Stimulated activated CD8-positive, alpha-beta memory T cell treated with anti-CD3 and anti-CD28 coated beads, Interleukin-12 subunit alpha, Interleukin-12 subunit beta, amount 100 ng/mL, for 1 hour (primary cell): ENCODE results near the gene KRTAP9-6.
"Not testable (repeated sequence)": the region's sequence is repeated elsewhere in the genome, so short reads cannot be mapped to it uniquely, and the experiment has no call there.

Experiments used
- DNase-seq: peaks from one replicate; pipeline ENCODE4 v3.0.0-alpha.2; 2020; ENCODE audit warnings: low read depth

The KRTAP9-6 gene

DNA sequence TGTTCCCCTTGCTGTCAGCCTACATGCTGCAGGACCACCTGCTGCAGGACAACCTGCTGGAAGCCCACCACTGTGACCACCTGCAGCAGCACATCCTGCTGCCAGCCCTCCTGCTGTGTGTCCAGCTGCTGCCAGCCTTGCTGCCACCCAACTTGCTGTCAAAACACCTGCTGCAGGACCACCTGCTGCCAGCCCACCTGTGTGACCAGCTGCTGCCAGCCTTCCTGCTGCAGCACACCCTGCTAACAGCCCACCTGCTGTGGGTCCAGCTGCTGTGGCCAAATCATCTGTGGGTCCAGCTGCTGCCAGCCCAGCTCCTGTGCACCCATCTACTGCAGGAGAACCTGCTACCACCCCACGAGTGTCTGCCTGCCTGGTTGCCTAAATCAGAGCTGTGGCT lies 6.1 kb downstream of the KRTAP9-6 start:
- not testable (repeated sequence) for DNase-seq

DNA sequence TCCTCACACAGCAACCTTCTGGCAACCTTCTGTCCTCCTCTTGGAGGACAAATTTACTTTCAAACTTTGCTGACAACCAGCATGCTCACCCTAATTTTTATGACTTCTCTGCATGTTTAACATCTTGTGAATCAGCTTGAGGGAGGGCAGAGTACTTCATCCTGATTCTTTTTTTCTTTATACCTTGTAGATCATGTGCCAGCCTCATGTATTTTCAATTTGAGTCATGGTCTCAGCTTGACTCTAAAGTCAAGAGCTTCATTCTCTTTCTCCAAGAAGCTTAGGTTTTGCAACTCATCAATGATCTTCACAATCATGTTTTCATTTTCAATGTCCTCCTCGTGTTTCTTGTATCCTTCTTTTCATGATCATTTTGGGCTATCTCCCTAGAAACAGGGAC lies 6.7 kb downstream of the KRTAP9-6 start:
- no peak for DNase-seq

DNA sequence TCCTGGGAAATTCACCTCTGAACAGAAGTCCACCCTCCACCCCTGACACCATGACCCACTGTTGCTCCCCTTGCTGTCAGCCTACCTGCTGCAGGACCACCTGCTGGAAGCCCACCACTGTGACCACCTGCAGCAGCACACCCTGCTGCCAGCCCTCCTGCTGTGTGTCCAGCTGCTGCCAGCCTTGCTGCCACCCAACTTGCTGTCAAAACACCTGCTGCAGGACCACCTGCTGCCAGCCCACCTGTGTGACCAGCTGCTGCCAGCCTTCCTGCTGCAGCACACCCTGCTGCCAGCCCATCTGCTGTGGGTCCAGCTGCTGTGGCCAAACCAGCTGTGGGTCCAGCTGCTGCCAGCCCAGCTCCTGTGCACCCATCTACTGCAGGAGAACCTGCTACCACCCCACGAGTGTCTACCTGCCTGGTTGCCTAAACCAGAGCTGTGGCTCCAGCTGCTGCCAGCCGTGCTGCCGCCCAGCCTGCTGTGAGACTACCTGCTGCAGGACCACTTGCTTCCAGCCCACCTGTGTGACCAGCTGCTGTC lies 10.5 kb downstream of the KRTAP9-6 start, which contains the start of gene KRTAP9-7:
Gene KRTAP9-7 (plus strand): TSS at position 51 of the 543 bp plus-strand sequence. CDS start 0 bp downstream, at position 51.
- not testable (repeated sequence) for DNase-seq

- DNase-seq = no peak
Measured at GRCh38 chr17:41278176-41278955, 13.2 kb downstream of the KRTAP9-6 start.

- no peak for DNase-seq
Measured at GRCh38 chr17:41284043-41284442, 18.9 kb downstream of the KRTAP9-6 start.

- no peak for DNase-seq
Measured at GRCh38 chr17:41284546-41284945, 19.4 kb downstream of the KRTAP9-6 start.

DNA sequence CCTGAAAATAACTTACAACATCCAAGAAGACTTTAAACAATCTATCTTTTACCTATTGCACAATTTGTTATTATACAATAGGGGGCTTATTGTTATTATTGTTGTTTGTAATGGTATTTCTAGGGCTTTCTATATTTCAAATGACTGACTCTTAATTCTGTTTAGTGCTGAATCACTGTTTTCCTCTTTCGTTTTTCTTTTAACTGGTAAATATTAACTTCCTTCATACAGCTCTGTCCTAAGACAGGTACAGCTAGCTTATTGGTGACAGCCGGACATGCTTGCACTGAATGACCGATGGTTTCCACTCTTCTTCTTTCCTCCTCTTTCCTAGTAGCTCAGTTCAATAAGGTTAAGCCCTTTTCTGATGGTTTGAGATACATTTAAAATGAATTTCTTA lies 21.9 kb downstream of the KRTAP9-6 start:
- DNase-seq = no peak

DNA sequence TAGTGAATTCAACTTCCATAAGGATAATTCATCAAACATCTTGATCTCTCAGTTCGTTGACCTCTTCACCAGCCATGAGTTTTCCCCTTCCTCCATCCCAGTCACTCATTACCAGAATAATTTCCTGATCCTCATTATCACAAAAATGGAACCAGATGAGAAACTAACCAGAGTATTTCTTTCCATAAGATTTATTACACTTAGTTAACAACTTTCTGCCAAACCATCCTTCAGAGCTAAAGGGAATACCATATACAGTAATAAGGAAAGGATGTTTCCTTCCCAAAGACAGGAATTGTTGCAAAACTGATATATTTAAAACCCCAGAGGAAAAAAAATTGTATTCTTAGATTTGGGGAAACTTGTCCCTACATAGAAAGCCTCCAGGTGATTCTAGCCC lies 28.8 kb downstream of the KRTAP9-6 start:
- DNase-seq = no peak

DNA sequence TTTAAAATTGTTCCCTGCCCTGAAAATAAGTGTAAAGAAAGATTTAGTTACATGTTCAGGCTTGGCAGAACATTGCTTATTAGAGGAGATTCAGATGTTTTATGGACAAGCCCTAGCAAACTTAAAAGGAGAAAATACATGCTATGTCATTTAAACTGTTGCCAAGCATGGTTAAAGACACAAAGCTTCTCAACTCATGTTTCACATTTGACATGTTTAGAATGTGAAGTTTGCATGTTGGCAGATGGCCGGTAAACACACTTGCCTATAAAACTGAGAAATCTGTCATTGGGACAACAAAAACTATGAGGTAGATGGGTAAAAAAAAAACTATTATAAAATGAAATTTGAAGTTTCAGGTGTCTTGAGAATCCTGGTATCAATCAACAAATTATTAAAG lies 31.7 kb downstream of the KRTAP9-6 start:
- no peak for DNase-seq

GRCh38 chr17:41298458-41299135 lies 33.4 kb downstream of the KRTAP9-6 start:
- DNase-seq = no peak

DNA sequence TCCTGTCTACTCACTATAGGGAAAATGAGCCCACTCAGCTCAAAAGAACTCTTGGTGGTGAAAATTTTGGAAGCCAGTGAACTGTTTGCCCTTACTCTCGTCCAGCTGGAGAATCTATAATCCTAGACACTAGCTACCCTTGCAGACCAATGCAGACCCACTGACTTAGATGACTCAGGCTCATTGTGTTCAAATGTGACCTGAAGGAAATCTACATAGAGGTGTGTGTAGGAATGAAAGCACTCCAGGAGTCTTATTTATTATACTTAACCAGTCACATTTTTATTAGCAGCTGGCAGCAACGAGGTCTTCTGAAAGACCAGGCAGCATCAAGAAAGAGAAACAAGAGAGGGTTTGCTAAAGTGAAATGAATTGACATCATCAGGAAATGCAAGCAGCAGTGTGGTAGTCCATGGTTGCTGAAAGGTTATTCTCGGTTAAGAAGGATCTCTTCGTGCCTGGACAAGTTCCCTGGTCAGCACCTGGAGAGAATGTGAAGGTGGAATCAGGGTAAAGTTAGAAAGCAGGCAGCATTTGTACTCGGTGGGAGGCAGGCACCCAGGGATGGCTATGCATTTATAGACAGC lies 36.1 kb downstream of the KRTAP9-6 start:
- DNase-seq = no peak

DNA sequence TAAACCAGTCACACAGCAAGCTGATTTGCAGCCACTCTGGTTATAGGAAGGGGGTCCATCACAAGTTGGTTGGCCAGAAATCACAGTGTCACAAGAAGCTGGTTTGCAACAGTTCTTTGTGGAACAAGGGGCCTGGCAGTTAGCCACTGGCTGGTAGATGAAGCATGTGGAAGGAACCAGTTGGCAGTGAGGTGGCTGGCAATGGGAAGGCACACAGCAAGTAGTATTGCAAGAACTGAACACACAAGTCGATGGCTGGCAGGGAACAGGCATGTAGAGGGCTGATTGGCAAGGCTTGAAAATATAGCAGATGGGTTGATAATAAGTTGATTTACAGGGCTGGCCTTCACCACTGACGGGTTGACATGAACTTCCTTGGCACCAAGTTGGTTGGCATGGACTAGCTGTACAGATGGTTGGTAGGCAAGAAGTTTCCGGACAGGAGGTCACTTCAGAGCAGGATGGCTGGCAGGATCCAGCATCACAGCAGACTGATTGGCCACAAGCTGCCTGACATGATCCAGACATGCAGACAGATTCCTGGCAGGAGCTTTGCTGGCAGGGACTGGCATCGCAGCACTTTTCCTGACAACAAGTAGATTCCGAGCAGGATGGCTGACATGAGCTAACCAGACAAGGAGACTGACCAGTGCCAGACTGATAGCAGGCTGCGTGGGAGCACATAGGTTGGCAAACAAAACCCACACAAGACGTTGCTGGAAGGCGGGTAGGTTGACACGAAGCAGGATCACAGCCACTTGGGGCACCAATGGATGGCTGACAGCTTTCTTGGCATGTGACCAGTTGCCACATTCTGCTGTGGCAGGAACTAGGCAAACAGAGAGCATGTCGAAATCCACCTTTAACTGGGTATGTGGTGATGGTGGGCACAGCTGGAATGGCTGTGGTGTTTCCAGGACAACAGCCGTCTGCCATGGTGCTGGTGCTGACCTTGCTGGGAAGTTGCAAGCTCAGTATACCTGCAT lies 37.0 kb downstream of the KRTAP9-6 start, which contains the start of gene KRTAP29-1:
Gene KRTAP29-1 (minus strand): TSS at position 936 of the 986 bp plus-strand sequence. CDS start 0 bp downstream, at position 936.
- no peak for DNase-seq

DNA sequence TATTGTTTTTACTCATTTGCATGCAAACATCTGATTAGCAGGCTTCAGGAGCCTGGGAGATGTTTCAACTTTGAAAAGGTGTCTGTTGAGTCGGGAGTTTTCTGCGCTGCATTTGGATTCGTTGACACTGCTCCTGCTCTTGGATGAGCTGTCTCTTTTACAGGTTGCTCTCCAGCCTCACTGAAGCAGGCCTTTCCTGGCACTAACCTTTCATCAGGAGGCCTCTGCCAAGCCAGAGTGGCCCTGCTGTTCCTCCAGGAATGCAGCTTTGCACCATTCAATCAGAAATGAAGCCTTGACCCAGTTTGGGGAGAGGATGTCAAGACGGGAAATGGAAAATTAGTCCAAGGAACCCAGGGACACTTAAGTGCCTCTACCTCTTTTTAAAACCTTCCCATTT lies 37.8 kb downstream of the KRTAP9-6 start:
- no peak for DNase-seq

- no peak for DNase-seq
Measured at GRCh38 chr17:41304091-41304490, 38.9 kb downstream of the KRTAP9-6 start.

GRCh38 chr17:41307647-41308046 lies 42.5 kb downstream of the KRTAP9-6 start:
- no peak for DNase-seq

- DNase-seq = peak; percentile 55
Measured at GRCh38 chr17:41308251-41308917, 43.2 kb downstream of the KRTAP9-6 start.

DNA sequence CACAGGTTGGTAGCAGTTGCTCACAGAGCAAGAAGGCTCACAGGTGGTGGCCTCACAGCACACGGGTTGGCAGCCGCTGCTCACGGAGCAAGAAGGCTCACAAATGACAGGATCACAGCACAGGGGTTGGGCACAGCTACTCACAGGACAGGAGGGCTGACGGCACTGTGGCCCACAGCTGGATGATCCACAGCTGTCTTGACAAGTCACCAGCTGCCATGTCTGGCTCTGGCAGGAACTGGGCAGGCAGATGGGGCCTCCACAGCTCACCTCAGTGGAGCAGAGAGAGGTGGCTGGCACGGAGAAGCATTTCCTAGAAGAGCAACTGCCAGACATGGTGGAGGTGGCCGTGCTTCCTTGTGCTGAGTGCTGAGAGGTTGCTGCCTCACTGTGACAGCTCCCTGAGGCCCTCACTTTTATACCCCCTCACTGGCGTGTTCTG lies 43.8 kb downstream of the KRTAP9-6 start, which contains the start of gene KRTAP16-1:
Gene KRTAP16-1 (minus strand): TSS at position 392 of the 442 bp plus-strand sequence. CDS start 56 bp downstream, at position 336.
- peak; percentile 19 for DNase-seq

GRCh38 chr17:41311111-41311510 lies 45.9 kb downstream of the KRTAP9-6 start:
- no peak for DNase-seq

GRCh38 chr17:41315204-41315794 lies 50.1 kb downstream of the KRTAP9-6 start, which contains the start of gene KRTAP17-1:
TSS of gene KRTAP17-1 (minus strand) at chr17:41315710. CDS start at chr17:41315650, 60 bp downstream.
- DNase-seq = no peak
